Measurements from ENCODE around the gene TSPAN11.
"Not testable (repeated sequence)": the region's sequence is repeated elsewhere in the genome, so short reads cannot be mapped to it uniquely, and the experiment has no call there.

TSPAN11 gene

DNA sequence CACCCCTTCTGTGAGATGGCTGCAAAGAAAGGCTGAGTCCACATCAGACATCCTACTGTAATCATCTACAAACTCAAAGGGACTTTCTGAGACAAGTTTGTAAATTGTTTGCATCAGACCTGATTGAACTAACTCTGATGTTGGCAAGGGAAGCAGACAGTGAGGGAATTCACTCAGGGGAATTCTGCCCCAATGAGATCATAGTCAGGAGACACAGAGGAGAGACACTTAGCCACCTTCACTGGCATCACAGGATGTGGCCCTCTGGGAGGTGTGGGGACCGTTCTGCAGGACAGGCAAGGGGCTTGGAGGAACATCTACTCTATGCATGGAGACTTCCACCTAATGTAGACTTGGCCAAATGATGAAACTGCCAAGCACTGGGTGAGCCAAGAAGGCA, 76.5 kb downstream of the TSPAN11 start:
- DNase-seq (ENCODE audit: low read depth in 2 of 2) = no peak

DNA sequence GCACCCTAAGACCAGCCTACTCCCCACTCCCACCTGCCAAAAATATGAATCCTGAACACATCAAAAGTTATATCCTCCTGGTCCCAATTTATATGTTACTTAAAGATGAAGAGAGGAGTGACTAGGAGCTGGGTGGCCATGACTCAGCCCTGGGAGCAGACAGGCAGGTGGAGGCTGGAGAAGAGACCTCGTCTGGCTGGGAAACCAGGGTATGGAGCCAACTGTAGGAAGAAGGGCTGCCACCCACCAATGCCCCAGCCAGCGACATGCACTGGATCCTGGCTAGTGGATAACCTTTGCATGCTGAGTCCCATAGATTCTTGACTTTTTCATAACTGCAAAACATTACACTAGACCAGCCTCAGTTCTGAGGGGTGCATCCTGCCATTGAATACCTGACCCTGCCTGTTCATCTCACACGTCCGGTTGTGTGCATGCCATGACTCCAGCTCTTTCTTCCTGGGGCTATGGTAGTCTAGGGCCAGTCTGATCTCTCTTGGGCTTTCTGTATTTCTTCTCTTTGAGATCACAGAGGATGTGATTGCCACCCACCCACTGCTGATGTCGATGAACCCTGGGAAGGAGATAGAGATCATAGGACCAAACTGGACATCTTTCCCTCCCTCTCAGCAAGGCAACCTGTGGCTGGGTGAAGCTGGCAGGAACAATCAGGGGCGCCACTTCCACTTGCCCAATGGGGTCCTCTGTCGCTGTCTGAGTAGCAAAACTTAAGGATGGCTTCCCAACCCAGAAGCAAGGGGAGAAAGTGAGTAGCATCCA, 77.5 kb downstream of the TSPAN11 start:
- no peak for DNase-seq (ENCODE audit: low read depth in 2 of 2)

DNA sequence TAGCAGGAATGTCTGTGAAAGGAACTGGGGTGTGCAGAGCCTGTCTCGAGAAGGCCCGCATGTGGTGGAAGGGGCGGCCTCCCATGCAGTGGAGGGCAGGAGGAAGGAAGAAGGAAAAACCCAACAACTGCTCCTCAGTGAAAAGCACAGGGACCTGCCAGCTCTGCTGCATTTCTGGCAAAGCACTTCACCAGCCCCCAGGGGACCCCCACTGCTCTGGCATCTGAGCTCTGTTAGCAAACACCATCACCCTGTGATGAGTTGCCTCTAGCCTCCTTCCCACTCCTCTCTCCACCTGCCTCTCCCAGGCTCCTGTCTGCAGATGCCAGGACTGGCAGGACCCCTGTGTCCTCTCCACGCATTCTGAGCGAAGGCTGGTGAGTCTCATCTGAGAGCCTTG, 78.1 kb downstream of the TSPAN11 start:
- no peak for DNase-seq (ENCODE audit: low read depth in 2 of 2)

GRCh38 chr12:31005256-31005943, 78.9 kb downstream of the TSPAN11 start:
- no peak for DNase-seq (ENCODE audit: low read depth in 2 of 2)

GRCh38 chr12:31005944-31006361, 79.4 kb downstream of the TSPAN11 start:
- no peak for DNase-seq (ENCODE audit: low read depth in 2 of 2)

DNA sequence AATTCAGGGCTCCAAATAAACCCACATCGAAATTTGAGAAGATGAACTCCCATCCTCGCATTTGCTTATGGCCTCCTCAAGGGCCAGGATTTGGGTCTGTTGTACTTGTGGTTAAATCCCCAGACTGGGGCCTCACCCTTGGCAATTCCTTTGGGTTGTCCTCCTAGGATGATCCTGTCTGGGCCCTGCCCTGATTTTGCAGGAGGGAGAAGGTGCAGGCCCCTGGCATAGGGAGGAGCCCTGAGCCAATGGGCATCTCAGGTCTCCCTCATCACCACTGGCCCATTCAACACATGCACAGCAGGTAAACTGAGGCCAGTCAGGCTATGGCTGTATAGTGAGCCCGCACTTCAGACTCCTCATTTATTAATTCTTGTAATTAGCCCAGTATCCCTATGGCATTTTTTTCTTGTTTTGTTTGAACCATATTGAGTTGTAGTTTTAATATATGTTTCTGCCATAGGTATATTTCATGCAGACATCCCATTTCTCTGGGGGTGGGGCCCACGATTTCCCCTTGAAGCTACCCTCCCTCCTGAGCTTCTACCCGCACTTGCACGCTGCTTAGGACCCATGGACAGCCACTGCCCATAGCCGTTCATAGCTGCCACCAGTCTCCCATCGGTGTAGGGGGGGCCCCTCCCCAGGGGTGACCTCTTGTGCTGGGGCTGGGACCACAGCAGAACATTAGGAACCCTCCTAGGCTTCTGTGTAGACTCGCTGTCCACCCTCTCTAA, 80.0 kb downstream of the TSPAN11 start:
- DNase-seq (ENCODE audit: low read depth in 2 of 2) = no peak

DNA sequence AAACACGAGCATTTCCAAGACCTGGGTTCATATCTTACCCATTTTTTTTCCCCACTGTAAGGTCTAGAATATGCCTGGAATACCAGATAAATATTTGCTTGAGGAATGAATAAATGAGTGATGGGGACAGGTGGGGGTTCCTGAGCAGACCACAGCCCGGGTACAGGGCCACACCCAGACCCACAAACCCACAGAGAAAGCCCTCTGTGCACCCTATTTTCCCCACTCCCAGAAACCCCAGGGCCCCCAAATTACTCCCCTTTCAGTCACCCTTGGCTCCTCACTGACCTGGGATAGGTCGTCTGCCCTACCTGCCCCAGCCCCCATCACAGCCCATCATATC, 80.6 kb downstream of the TSPAN11 start:
- DNase-seq (ENCODE audit: low read depth in 2 of 2) = no peak

- DNase-seq (ENCODE audit: low read depth in 2 of 2) = no peak
Observed at GRCh38 chr12:31007636-31008175, 81.2 kb downstream of the TSPAN11 start.

DNA sequence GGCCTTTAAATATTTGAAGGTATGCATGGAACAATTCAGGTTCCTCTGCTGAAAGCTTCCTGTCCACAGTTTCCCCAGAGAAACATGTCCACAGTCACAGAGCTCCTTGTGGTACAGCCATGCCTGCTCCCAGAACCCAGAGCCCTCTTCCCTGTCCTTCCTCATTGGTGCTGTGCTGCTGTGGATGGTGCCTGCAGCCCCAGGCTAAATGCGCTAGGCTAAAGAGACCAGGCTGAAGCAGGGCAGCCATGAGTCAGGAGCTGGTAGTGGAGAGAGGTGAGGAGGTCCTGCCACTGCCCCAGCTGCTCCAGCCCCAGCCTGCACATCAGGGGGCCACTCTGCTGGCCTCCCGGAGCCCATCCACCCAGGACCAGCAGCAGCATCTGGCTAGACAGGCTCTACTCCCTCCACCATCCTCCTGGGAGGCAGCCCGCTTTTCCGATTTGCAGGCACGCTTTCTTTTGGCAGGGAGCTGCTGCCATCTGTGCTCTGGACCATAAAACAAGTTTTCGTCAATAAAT, 81.8 kb downstream of the TSPAN11 start:
- no peak for DNase-seq (ENCODE audit: low read depth in 2 of 2)

- no peak for DNase-seq (ENCODE audit: low read depth in 2 of 2)
Observed at GRCh38 chr12:31008961-31009840, 82.7 kb downstream of the TSPAN11 start.

DNA sequence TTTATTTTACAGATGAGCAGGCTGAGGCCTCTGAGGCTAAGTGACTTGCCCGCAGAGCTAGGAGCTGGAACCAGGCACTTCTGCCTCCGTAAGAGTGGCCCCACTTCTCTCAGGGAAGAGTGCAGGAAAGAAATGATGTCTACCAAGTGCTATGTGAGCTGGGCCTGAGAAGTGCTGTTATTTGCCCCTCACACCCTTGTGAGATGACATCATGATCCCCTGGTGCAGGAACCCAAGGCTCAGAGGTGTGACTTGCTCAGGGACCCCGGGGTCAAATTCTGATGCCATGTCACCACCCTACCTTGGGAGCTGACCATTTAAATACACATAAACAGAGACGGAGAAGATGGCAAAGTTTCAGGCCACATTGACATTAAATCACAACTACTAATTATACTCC, 83.4 kb downstream of the TSPAN11 start:
- DNase-seq (ENCODE audit: low read depth in 2 of 2) = no peak

DNA sequence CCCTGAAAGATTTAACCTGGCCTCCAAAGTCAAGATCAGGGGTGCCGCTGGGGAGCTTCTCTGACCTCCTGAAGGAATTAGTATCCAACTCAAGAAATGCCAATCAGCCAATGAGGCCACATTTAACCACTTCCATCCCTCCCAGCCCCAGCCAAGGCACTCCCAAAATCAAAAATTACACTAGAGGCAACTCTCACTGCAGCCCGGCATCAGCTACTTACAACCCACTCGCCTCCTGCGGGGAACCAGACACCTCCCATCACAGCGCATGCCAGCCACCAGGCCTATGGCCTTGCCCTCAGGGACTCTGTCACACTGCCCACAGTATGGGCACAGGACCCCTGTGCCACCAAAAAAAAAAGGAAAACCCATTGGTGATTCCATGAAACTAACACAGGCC, 84.8 kb downstream of the TSPAN11 start:
- no peak for DNase-seq (ENCODE audit: low read depth in 2 of 2)

GRCh38 chr12:31011746-31012566, 85.4 kb downstream of the TSPAN11 start:
- no peak for DNase-seq (ENCODE audit: low read depth in 2 of 2)

DNA sequence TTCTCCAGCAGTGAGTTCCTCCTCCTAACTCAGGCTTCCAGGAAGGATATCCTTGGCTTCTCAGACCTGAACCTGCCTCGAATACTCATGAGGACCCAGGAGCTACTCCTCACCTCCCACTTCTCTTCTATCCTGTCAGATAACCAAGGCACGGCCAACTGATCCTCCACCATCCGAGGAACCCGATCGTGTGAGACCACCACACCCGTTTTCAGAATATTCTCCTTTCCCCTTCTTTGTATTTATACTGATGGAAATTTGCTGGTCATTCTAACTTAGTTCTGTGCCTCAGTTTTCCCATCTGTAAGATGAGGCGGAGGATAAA, 86.0 kb downstream of the TSPAN11 start:
- not testable (repeated sequence) for DNase-seq (ENCODE audit: low read depth in 2 of 2)

DNA sequence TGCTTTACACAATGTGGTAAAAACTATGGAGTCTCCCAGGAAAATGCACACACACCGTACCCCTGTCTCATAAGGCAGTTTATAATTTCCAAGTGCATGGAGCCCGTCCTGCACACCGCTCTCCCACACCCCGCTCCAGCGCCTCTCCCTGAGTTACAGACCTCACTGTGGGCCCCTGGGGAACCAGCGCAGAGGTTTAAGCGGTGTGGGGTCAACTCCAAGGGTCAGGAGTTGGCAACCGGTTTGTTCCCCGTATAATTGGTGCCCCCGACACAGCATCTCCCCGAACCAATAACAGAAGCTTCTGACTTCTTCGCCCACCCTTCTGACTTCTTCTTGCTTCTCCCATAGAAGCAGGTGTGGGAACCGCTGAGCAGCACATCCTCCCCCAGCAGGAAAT, 88.7 kb downstream of the TSPAN11 start:
- no peak for DNase-seq (ENCODE audit: low read depth in 2 of 2)

DNA sequence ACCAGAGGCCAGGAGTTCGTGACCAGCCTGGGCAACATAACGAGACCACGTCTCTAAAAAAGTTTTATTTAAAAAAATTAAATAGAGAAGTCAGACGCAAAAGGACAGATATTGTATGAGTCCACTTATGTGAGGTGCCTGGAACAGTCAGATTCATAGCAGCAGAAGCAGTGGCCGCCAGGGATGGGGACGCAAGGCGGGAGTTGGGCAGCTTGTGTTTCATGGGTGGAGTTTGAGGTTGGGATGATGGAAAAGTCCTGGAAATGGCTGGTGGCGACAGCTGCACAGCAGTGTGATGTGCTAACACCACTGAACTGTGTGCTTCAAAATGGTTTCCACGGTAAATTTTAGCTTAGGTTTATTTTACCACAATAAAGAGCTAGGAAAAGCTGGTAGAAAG, 89.5 kb downstream of the TSPAN11 start:
- DNase-seq (ENCODE audit: low read depth in 2 of 2) = no peak

DNA sequence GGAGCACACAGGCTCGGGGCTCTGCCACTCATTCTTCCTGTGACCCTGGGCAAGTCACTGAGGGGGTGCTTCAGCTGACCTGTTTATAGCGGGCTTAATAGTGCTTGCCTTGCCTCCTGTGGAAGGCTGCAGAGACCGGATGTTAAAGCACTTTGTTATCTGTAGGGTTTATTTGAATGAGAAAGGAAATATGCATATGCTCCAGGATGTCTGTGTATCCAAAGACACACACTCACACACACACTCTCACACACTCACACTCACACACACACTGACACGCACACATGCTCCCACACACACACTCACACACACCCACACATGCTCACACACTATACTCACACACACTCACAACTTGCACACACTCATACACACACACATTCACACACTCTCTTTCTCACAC, 91.0 kb downstream of the TSPAN11 start:
- DNase-seq (ENCODE audit: low read depth in 2 of 2) = no peak

GRCh38 chr12:31018106-31018789, 91.7 kb downstream of the TSPAN11 start:
- DNase-seq (ENCODE audit: low read depth in 2 of 2) = no peak

GRCh38 chr12:31018790-31019505, 92.4 kb downstream of the TSPAN11 start:
- DNase-seq (ENCODE audit: low read depth in 2 of 2) = no peak

All from stimulated activated CD8-positive, alpha-beta memory T cell treated with anti-CD3 and anti-CD28 coated beads, Interleukin-7, amount 100 ng/mL, for 1 hour (primary cell).